HG03460 (cell line): Measurements from ENCODE around the gene OR1E1.
"Not testable (repeated sequence)": the region's sequence is repeated elsewhere in the genome, so short reads cannot be mapped to it uniquely, and the experiment has no call there.

Experiments used
- ATAC-seq: cut with Tn5 transposase; IDR thresholded peaks from one replicate; pipeline ENCODE4 v1.9.1; 2021; ENCODE audit not compliant: unreplicated experiment

The OR1E1 gene, protein sequence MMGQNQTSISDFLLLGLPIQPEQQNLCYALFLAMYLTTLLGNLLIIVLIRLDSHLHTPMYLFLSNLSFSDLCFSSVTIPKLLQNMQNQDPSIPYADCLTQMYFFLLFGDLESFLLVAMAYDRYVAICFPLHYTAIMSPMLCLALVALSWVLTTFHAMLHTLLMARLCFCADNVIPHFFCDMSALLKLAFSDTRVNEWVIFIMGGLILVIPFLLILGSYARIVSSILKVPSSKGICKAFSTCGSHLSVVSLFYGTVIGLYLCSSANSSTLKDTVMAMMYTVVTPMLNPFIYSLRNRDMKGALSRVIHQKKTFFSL

DNA sequence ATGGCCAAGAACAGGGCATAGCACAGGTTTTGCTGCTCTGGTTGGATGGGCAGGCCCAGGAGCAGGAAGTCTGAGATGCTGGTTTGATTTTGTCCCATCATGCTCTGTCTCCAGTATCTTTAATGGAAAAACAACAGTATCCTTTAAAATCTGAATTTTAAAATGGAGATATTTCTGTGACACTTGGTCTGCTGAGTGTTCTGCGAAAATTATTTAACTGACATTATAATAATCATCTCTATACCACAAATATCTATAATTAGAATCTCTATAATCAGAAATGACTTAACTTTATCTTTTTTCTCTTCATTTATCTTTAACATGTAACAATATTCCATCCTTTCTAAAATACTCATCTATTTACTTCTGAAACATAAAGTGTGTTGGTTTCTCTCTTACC is at the start of gene OR1E1:
Gene OR1E1 (minus strand): TSS at position 101 of the 400 bp plus-strand sequence. CDS start 0 bp downstream, at position 101.
- ATAC-seq, result no peak

DNA sequence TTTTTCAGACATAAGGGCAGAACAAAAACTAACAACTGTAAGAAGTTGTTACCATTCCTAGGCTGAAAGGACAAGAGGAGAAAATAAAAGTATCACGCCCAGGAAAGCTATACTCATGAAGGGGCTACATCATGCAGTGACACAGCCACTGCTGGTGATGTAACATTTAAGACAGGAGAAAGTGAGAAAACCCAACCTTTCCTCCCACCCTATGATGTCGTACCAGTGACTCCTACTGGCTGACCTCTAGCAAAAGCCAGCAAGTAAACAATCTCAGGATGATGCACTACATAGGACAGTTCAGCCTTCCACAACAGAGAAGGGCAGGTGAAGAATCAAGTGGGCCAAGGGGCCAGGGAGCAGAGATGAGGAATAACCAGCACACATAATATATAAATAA is 49.4 kb upstream of the OR1E1 start:
- ATAC-seq, result no peak

DNA sequence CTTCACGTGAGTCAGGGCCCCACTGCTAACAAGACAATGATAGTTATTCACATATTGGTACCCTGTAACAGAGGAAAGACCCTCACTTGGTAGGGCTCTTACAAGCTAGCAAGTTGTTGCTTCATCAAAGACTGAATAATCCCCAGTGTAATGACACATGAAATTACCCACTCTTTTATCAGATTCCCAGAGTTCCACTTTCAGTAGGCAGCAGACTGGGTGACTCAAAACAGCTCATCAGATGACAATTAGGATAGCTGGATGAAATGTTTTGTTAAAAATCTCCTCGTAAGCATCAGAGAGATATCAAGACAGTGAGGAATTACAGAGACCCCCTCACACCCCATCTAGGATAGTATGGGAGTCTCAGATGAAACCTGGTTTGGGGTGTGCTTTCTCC is 42.2 kb upstream of the OR1E1 start:
- no peak for ATAC-seq

DNA sequence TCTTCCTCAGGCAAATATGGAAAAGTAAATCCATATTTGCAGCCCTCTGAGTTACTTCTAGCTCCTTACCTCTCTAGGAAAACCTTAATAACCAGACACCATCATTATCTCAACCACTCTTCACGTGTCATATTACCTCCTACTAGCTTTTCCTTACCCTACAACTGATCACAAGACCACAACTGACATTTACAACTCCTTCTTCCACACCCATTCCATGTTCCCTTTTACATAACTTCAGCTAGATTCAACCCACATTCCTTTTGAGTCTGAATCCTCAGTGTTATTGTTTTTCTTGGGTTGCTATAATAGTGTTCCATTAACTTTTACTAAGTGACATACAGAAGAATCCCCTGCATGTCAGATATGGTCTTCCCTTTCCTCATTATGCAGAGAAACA is 40.2 kb upstream of the OR1E1 start:
- ATAC-seq, result no peak

DNA sequence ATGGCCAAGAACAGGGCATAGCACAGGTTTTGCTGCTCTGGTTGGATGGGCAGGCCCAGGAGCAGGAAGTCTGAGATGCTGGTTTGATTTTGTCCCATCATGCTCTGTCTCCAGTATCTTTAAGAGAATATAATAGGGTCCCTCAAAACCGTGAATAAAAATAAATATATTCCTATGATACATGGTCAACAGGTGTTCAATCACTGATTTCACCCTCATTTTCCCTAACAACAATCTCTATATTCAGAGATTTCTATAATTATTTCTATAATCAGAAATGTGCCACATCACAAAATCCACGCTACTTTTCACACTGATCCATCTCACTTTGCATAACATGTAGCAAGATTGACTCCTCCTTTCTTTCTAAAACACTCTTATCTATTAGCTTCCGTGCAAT is 35.5 kb upstream of the OR1E1 start, which contains the start of gene OR1E2:
Gene OR1E2 (minus strand): TSS at position 101 of the 400 bp plus-strand sequence. CDS start 0 bp downstream, at position 101.
- ATAC-seq, result no peak

DNA sequence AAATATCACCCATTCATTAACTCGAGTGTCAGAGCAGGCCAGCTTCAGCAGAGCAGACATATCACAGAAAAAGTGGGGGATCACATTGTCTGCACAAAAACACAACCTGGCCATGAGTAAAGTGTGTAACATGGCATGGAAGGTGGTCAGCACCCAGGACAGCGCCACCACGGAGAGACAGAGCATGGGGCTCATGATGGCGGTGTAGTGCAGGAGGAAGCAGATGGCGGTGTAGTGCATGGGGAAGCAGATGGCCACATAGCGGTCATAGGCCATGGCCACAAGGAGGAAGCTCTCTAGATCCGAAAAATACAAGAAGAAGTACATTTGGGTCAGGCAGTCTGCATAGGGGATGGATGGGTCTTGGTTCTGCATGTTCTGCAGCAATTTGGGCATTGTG is 35.0 kb upstream of the OR1E1 start:
- not testable (repeated sequence) for ATAC-seq

DNA sequence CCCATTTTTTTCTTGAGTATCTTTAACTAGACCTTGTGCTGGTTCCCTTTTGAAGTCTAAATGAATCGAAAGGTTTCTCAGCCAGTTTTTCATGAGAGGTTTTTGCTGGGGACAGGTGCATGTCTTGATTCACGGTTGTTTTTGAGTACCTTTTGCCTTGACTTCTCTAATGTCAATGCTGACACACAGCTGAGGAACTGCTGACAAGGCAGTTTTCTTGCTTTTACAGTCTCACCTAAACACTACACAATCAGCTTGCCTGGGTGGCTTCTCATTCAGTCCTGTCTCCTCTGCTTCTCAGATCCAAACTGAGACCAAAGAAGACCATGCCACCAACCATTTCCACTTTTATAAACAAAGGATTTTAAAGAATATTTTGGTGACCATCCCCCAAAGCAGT is 20.0 kb upstream of the OR1E1 start:
- no peak for ATAC-seq

DNA sequence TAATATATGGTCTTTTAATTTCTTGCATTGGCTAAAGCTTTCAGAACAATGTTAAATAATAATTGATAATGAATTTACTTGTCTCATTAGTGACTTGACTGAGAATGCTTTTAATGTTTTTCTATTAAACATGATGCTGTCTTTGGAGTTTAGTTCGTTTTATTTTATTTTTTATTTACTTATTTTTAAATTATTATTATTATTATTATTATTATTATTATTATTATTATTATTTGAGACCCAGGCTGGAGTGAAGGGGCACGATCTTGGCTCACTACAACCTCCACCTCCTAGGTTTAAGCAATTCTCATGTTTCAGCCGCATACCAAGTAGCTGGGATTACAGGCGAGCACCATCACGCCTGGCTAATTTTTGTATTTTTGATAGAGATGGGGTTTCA is 17.4 kb upstream of the OR1E1 start:
- no peak for ATAC-seq

DNA sequence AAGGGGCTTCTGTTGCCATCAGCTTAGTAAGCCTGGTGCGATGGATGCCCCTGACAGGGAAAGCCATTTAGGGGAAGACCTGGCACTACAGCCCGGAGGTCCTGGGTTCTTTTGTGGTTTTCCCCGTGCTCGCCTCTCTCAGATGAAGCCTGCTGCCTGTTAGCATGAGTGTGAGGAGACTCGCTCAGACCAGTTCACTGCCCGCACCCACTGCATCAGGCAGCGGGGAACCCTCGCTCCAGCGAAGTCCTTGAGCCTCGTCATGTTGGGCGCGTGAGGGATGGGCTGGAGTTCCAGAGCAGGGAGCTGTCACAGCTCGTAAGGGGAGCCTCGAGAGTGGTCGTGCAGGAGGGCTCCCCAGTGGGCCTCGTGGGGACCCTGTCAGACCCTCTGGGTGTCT is 14.0 kb upstream of the OR1E1 start:
- not testable (repeated sequence) for ATAC-seq

DNA sequence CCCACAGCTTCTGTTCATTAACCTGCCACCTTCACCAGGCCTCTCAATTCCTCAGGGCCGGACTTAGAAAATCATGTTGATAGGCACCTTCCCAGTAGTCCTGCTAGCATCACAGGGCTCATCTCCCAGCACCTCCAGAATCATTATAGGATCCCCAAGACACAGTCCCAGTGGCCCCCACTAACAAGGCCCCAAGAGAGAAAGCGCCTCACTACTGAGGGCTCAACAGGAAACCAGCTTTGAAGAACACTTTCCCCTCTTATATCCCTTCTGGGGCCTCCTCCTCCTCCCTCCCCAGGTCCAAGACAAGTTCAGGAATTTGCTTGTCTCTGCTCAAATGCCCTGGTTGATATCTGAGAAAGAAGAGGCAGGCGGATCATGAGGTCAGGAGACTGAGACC is 12.9 kb upstream of the OR1E1 start, which contains the start of gene OR3A3:
Gene OR3A3 (plus strand): TSS at position 301 of the 400 bp plus-strand sequence.
- no peak for ATAC-seq

DNA sequence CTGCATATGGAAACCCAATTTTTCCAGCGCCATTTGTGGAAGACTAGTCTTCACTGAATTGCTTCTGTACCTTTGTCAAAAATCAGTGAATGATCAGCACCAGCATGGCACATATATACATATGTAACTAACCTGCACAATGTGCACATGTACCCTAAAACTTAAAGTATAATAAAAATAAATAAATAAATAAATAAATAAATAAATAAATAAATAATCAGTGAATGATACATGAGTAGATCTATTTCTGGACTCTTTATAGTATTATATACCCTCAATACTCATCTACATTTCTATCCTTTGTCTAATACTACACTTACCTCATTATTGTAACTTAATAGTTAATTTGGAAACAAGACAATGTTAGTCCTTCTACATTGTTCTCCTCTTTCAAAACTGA is 5.6 kb upstream of the OR1E1 start:
- ATAC-seq, result not testable (repeated sequence)

DNA sequence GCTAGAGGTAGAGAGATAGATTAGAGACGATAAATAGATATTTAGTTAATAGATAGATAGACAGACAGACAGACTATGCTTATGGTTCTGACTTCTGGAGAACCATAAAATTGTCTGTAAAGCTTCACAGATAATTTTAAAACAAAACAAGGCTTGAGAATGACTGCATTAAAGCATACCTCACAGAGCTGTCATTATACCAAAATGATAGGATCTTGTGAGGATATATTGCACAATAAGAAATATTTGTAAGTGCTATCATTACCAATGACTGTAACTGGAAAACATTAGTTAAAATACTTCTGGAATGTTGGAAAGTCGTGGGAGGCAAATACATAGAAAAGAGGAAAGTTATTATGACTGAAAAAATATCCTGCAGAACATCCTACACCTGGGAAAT is 3.6 kb upstream of the OR1E1 start:
- no peak for ATAC-seq

DNA sequence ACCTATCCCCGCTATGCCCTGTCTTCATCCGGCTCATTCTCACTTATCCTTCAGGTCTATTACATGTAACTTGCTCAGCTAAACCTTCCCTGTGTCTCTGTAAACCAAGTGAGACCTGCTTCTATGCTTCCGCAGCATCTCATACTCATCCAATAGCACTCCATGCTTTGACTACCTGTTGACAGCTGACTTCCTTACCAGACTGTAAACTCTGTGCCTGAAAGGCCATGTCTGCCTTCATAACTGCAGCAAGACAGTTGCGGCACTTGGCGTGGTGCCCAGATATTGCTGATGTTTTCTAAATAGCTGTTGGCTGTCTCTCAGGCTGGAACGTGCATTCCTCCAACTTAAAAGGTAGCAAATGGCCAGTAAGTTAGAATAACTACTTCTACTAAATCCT is 1.8 kb upstream of the OR1E1 start:
- no peak for ATAC-seq

DNA sequence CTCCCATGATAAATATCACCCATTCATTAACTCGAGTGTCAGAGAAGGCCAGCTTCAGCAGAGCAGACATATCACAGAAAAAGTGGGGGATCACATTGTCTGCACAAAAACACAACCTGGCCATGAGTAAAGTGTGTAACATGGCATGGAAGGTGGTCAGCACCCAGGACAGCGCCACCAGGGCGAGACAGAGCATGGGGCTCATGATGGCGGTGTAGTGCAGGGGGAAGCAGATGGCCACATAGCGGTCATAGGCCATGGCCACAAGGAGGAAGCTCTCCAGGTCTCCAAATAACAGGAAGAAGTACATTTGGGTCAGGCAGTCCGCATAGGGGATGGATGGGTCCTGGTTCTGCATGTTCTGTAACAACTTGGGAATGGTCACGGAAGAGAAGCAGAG is 409 bp downstream of the OR1E1 start:
- ATAC-seq, result not testable (repeated sequence)

DNA sequence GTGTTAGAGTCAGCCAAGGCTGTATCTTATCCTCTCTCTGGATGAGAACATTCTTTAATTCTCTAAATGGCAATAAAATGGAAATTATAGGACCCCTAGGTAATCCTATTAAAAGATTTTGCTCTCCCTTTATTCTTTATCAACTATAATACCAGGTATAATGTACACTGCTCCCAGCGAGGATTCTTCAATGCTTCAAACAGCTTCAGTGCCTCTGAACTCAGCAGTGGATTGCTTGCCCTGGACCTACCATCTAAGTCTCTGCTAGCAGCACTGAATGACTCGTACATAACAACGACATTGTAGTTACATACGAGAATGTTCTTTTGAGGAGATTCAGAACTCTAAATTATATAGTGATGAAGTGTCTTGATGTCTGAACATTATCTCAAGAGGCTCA is 8.4 kb downstream of the OR1E1 start:
- no peak for ATAC-seq

DNA sequence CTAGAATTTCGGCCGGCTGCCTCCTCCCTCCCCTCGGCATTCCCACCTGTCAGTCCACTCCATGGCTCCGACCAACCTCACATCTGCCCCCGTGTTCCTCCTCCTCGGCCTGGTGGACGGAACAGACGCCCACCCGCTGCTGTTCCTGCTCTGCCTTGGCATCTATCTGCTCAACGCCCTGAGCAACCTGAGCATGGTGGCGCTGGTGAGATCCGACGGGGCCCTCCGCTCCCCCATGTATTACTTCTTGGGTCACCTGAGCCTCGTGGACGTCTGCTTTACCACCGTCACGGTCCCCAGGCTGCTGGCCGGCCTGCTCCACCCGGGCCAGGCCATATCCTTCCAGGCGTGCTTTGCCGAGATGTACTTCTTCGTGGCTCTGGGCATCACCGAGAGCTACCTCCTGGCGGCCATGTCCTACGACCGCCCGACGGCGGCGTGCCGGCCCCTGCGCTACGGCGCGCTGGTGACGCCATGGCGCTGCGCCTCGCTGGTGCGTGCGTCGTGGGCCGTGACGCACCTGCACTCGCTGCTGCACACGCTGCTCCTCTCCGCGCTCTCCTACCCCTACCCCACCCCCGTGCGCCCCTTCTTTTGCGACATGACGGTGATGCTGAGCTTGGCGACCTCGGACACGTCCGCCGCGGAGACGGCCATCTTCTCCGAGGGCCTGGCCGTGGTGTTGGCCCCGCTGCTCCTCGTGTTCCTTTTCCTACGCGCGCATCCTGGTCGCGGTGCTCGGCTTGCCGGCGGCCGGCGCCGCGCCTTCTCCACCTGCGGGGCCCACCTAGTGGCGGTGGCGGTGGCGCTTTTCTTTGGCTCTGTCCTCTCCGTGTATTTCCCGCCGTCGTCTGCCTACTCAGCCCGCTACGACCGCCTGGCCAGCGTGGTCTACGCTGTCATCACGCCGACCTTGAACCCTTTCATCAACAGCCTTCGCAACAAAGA is 12.1 kb downstream of the OR1E1 start, which contains the start of gene OR3A2:
Gene OR3A2 (minus strand): TSS at position 440 of the 948 bp plus-strand sequence.
- ATAC-seq, result no peak

DNA sequence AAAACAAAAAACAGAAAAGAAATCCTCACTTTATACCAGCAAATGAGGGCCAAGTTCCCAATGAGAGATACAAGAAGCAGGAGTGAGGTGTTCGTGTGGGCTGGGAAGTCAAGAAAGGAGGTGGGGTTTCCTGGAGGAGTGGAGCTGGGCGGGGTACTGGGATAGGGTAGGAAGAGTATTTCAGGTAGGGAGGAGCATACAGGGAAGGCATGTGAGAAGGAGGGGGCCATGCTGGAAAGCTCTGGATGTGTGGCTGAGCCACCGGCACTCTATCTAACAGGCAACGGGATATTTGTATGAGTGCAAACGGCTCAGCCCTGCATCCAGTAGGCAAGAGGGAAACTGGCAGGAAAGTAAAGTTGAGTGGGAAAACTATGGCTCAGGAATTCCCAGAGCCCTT is 16.3 kb downstream of the OR1E1 start:
- ATAC-seq, result no peak

DNA sequence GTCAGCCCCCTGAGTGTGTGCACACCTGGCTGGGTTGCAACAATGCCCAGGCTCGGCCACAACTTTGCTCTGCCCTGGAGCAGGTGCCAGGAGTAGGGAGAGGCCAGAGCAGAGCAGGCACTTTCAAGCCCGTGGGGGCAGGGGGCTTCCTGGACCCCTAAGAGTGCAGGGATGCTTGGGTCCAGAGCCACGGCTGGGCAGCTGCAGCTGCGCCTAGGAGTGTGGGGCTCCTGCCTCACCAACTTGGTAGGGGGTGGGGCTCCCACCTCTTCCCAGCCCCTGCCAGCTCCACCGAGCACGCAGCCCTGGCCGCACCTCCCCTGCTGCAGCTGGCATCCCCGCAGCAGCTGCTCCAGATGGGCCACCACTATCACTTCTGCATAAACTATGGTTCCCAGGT is 19.9 kb downstream of the OR1E1 start:
- no peak for ATAC-seq

DNA sequence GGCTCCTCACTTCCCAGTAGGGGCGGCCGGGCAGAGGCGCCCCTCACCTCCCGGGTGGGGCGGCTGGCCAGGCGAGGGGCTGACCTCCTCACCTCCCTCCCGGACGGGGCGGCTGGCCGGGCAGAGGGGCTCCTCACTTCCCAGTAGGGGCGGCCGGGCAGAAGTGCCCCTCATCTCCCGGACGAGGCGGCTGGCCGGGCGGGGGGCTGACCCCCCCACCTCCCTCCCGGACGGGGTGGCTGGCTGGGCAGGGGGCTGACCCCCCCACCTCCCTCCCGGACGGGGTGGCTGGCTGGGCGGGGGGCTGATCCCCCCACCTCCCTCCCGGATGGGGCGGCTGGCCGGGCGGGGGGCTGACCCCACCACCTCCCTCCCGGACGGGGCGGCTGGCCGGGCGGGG is 27.0 kb downstream of the OR1E1 start:
- ATAC-seq, result not testable (repeated sequence)
